ENCODE results near the gene DUSP22. TPM values are rescaled to one million over a fixed set of nuclear protein-coding genes. Genes with fewer than 3 reads are reported as not detected.

Gene DUSP22
- total and polyA plus RNA-seq, 9 of the 15 experiments (the other 6 are each of a cell fraction or from before 2014, with no cell fraction given) = 9.3 to 19.4 (median 11.8) TPM

- TF ChIP-seq AFF4 (CRISPR knock-in tag; IDR thresholded peaks at IDR 0.05) (no peak), WHSC1 (IDR thresholded peaks at IDR 0.05; ENCODE audit: low read length) (no peak), ZSCAN29 (IDR thresholded peaks at IDR 0.05) (no peak), RAD51 (IDR thresholded peaks at IDR 0.05; ENCODE audit: borderline replicate concordance, low read depth) (no peak), BMI1 (IDR thresholded peaks at IDR 0.05; ENCODE audit: low read length) (no peak)
- TF ChIP-seq, protein P1, sequence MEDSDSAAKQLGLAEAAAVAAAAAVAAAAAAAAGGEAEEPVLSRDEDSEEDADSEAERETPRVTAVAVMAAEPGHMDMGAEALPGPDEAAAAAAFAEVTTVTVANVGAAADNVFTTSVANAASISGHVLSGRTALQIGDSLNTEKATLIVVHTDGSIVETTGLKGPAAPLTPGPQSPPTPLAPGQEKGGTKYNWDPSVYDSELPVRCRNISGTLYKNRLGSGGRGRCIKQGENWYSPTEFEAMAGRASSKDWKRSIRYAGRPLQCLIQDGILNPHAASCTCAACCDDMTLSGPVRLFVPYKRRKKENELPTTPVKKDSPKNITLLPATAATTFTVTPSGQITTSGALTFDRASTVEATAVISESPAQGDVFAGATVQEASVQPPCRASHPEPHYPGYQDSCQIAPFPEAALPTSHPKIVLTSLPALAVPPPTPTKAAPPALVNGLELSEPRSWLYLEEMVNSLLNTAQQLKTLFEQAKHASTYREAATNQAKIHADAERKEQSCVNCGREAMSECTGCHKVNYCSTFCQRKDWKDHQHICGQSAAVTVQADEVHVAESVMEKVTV (CRISPR knock-in tag; IDR thresholded peaks at IDR 0.05) = no peak
Measured at GRCh38 chr6:374956-375355, 82.7 kb downstream of the DUSP22 start (continued).
